IMR-90 (cell line): ENCODE measurements around the gene ADCY2. TPM values are rescaled to one million over a fixed set of nuclear protein-coding genes. Genes with fewer than 3 reads are reported as not detected.

Experiments used
- ATAC-seq: fragments of 200-7000 bp; cut with Tn5 transposase; 2 replicates; pipeline ENCODE4 v1.9.1; 2020; ENCODE audit warnings: low read depth, mild to moderate bottlenecking, moderate library complexity
- BruUV-seq: library from RNA; stranded (reverse); fragments of 400-500 nt; replicated peaks from 2 replicates; lab custom pipeline; 2021; lab: Mats Ljungman, UMichigan
- CTCF ChIA-PET: fragments of 300-600 bp; formaldehyde crosslinking; extraction: SDS; loops from one replicate; lab custom pipeline; 2021; ENCODE audit warnings: antibody characterized with exemption; lab: Yijun Ruan, JAX
- POLR2A ChIA-PET: fragments of 300-600 bp; sonication (Branson Sonifier 250); formaldehyde crosslinking; loops from one replicate; lab custom pipeline; 2022; ENCODE audit warnings: antibody characterized with exemption; ENCODE audit not compliant: unreplicated experiment; lab: Charles Lee
- DNase-seq: peaks from one replicate; pipeline ENCODE4 v3.0.0; 2013
- H2AFZ ChIP-seq: replicated peaks from 2 replicates; pipeline ENCODE3; 2013; ENCODE audit warnings: low read length, mild to moderate bottlenecking; ENCODE audit not compliant: poor library complexity
- H2AK5ac ChIP-seq: 2 replicates; pipeline ENCODE4 v1.6.1; 2013; ENCODE audit warnings: low read depth, low read length, inconsistent platforms
- H2AK9ac ChIP-seq: replicated peaks from 2 replicates; pipeline ENCODE3; 2013; ENCODE audit warnings: mild to moderate bottlenecking, low read depth, low read length, moderate library complexity; ENCODE audit not compliant: poor library complexity
- H2BK120ac ChIP-seq: 2 replicates; pipeline ENCODE4 v1.6.1; 2013; ENCODE audit warnings: low read depth, low read length, inconsistent platforms
- H2BK15ac ChIP-seq: 3 replicates; pipeline ENCODE4 v1.6.1; 2013; ENCODE audit warnings: low read depth, low read length, inconsistent platforms
- H2BK20ac ChIP-seq: 2 replicates; pipeline ENCODE4 v1.6.1; 2013; ENCODE audit warnings: low read depth, mild to moderate bottlenecking, inconsistent platforms, low read length, moderate library complexity
- H2BK5ac ChIP-seq: 2 replicates; pipeline ENCODE4 v1.6.1; 2013; ENCODE audit warnings: mild to moderate bottlenecking, low read depth, low read length, inconsistent platforms; ENCODE audit not compliant: poor library complexity, severe bottlenecking
- H3K14ac ChIP-seq: replicated peaks from 2 replicates; pipeline ENCODE4 v1.6.1; 2013; ENCODE audit warnings: low read depth, low read length, inconsistent platforms
- H3K18ac ChIP-seq: 2 replicates; pipeline ENCODE4 v1.6.1; 2013; ENCODE audit warnings: low read depth, low read length, control low read depth
- H3K23ac ChIP-seq: 2 replicates; pipeline ENCODE4 v1.6.1; 2013; ENCODE audit warnings: low read depth, low read length, inconsistent platforms
- H3K27ac ChIP-seq: 2 replicates; pipeline ENCODE4 v1.5.1; 2013; ENCODE audit warnings: mild to moderate bottlenecking, control low read depth, low read length; ENCODE audit not compliant: insufficient read depth
- H3K27me3 ChIP-seq: 2 replicates; pipeline ENCODE4 v1.6.1; 2013; ENCODE audit warnings: low read length; ENCODE audit not compliant: control insufficient read depth, insufficient read depth
- H3K36me3 ChIP-seq: 2 replicates; pipeline ENCODE4 v1.6.1; 2013; ENCODE audit warnings: low read length, mixed read lengths; ENCODE audit not compliant: control insufficient read depth, insufficient read depth
- H3K4ac ChIP-seq: 2 replicates; pipeline ENCODE4 v1.6.1; 2013; ENCODE audit warnings: low read depth, low read length, inconsistent platforms
- H3K4me1 ChIP-seq: 2 replicates; pipeline ENCODE4 v1.6.1; 2013; ENCODE audit warnings: low read length, mixed read lengths; ENCODE audit not compliant: control insufficient read depth, insufficient read depth
- H3K4me2 ChIP-seq: 2 replicates; pipeline ENCODE4 v1.6.1; 2013; ENCODE audit warnings: low read depth, mild to moderate bottlenecking, control low read depth, low read length, moderate library complexity
- H3K4me3 ChIP-seq: 2 replicates; pipeline ENCODE4 v1.5.1; 2013; ENCODE audit warnings: low read depth, mild to moderate bottlenecking, control low read depth, low read length, moderate library complexity; ENCODE audit not compliant: insufficient read depth
- H3K56ac ChIP-seq: 2 replicates; pipeline ENCODE4 v1.6.1; 2013; ENCODE audit warnings: low read length, inconsistent platforms; ENCODE audit not compliant: insufficient read depth; ENCODE audit errors: extremely low read depth
- H3K79me1 ChIP-seq, 2 experiments: 2 replicates each; pipeline ENCODE4 v1.6.1; 2013; ENCODE audit warnings: low read length in 2 of 2, inconsistent platforms in 1 of 2, low read depth in 1 of 2
- H3K9ac ChIP-seq: 2 replicates; pipeline ENCODE4 v1.6.1; 2013; ENCODE audit warnings: low read depth, low read length, control low read depth
- H3K9me1 ChIP-seq: 2 replicates; pipeline ENCODE4 v1.6.1; 2013; ENCODE audit warnings: low read length, inconsistent platforms; ENCODE audit not compliant: insufficient read depth
- H3K9me3 ChIP-seq: 2 replicates; pipeline ENCODE4 v1.6.1; 2013; ENCODE audit warnings: low read length; ENCODE audit not compliant: control insufficient read depth, insufficient read depth
- H4K20me1 ChIP-seq: 2 replicates; pipeline ENCODE4 v1.6.1; 2013; ENCODE audit warnings: low read length, inconsistent platforms; ENCODE audit not compliant: insufficient read depth
- H4K5ac ChIP-seq: 2 replicates; pipeline ENCODE4 v1.6.1; 2013; ENCODE audit warnings: mild to moderate bottlenecking, low read depth, low read length, control low read depth
- H4K8ac ChIP-seq, 2 experiments: 2 replicates each; pipeline ENCODE4 v1.6.1; 2013; ENCODE audit warnings: low read depth in 2 of 2, low read length in 2 of 2, control low read depth in 1 of 2, inconsistent platforms in 1 of 2
- H4K91ac ChIP-seq: 2 replicates; pipeline ENCODE4 v1.6.1; 2013; ENCODE audit warnings: low read depth, low read length, inconsistent platforms; ENCODE audit not compliant: insufficient read depth
- CEBPB ChIP-seq: IDR thresholded peaks from 2 replicates; pipeline ENCODE4 v1.6.1; 2012; ENCODE audit warnings: low read depth, low read length, improper control_type of control experiment
- FOS ChIP-seq: fragments of 150-350 bp; IDR thresholded peaks from 2 replicates; pipeline ENCODE4 v1.6.1; 2016; ENCODE audit warnings: low read depth, low read length
- RAD21 ChIP-seq: IDR thresholded peaks from 2 replicates; pipeline ENCODE4 v1.6.1; 2012; ENCODE audit warnings: low read length, improper control_type of control experiment
- RFX5 ChIP-seq: IDR thresholded peaks from 2 replicates; pipeline ENCODE4 v1.8.0; 2012; ENCODE audit warnings: low read depth, mild to moderate bottlenecking, low read length, moderate library complexity
- SMC3 ChIP-seq: fragments of 150-350 bp; IDR thresholded peaks from 2 replicates; pipeline ENCODE4 v1.6.1; 2016; ENCODE audit warnings: low read depth, mild to moderate bottlenecking, antibody characterized with exemption, low read length, moderate library complexity
- WGBS, 2 experiments: methylation state at CpG; one replicate each; pipeline versions ENCODE4 v1.1.5 to v1.1.7; 2013; ENCODE audit warnings: missing lambda C conversion rate in 2 of 2; ENCODE audit not compliant: insufficient read length in 1 of 2; ENCODE audit errors: extremely low coverage in 2 of 2; 5-methylcytosine and 5-hydroxymethylcytosine counted together
- dilution Hi-C: fragments of 300-500 bp; cut with HindIII; formaldehyde crosslinking; loops from one replicate; pipeline ENCODE4 v1.14.3; 2018; ENCODE audit warnings: low sequenced_read_pairs; ENCODE audit not compliant: unreplicated experiment
- in situ Hi-C: fragments of 300-500 bp; cut with MboI; formaldehyde crosslinking; loops from 3 replicates; pipeline ENCODE4 v1.14.3; 2019; ENCODE audit warnings: low sequenced_read_pairs, inconsistent platforms, mixed read lengths
- intact Hi-C: fragments of 100-400 bp; cut with micrococcal nuclease; formaldehyde crosslinking; loops from 2 replicates; pipeline ENCODE4 v1.10.0; 2022
- polyA plus RNA-seq, 3 experiments: library from polyadenylated mRNA; depleted of rRNA; stranded (reverse); fragments of >200 nt; gene quantifications; 2 replicates each; pipeline ENCODE4 v1.2.3, GENCODE V29; 2012; ENCODE audit warnings: low replicate concordance in 1 of 3
- total RNA-seq: library from RNA; depleted of rRNA; stranded (reverse); fragments of >200 nt; gene quantifications from 2 replicates; pipeline ENCODE4 v1.2.3, GENCODE V29; 2012
- TF ChIP-seq, protein P1 (sequence below): fragments of 150-350 bp; IDR thresholded peaks from 2 replicates; pipeline ENCODE4 v1.6.1; 2016; ENCODE audit warnings: low read depth, mild to moderate bottlenecking, low read length, moderate library complexity, borderline replicate concordance
- TF ChIP-seq, protein P2 (sequence below): conservative IDR thresholded peaks from 2 replicates; pipeline ENCODE4 v1.5.1; 2012; ENCODE audit warnings: mild to moderate bottlenecking, low read depth, low read length, improper control_type of control experiment

The ADCY2 gene
- total and polyA plus RNA-seq, 2 of the 4 experiments (the other 2 are of a cell fraction), result not detected

DNA sequence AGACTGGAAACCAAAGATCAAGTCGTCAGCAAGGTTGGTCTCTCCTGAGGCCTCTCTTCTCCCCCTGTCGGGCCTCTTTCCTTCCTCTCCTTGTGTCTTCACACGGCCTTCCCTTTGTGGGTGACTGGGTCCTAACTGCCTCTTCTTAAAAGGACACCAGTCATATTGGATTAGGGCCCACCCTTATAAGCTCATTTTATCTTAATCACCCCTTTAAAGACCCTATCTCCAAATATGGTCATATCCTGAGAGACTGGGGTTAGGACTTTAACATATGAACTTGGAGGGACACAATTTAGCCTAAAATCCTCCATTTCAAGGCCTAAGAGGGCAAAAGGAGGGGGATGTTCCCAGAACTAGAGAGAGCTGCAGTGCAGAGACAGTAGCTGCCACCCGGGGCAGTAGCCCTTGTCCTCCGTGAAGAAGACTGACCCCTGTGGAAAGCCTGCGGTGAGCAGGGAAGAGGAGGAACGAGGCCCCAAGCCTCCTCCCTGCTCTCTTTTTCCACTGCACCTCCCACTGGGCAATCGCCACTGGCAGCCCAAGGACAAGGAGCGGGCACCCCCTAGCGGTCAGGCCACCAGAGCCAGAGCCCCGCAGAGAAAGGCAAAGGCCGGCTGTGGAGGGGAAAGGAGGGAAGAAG, 420.1 kb downstream of the ADCY2 start:
- Histone ChIP-seq H2AK9ac (no peak overlapping the region), H2BK5ac (no peak overlapping the region), H3K14ac (no peak overlapping the region), H2AFZ (peak overlapping the region; percentile 82), H3K23ac (no peak overlapping the region), H2AK5ac (no peak overlapping the region), H3K4ac (no peak overlapping the region), H2BK15ac (no peak overlapping the region), H3K9me3 (no peaks in the 10 kb centered on the region), H3K27ac (no peak overlapping the region), H3K4me1 (no peaks in the 10 kb centered on the region), H2BK20ac (no peak overlapping the region), H3K56ac (no peak overlapping the region), H3K4me2 (peak overlapping the region; percentile 43; the same call in 1 of the 2 replicates), H3K9me1 (no peaks in the 10 kb centered on the region), H4K5ac (no peak overlapping the region), H4K20me1 (no peaks in the 10 kb centered on the region), H4K8ac (no peak overlapping the region), H3K36me3 (no peaks in the 10 kb centered on the region), H3K18ac (no peak overlapping the region), H3K27me3 (no peaks in the 10 kb centered on the region), H3K4me3 (no peak overlapping the region), H2BK120ac (no peak overlapping the region), H3K79me1 (no peaks in the 10 kb centered on the region), H3K9ac (no peak overlapping the region), H4K91ac (no peak overlapping the region)
- ATAC-seq (peak; percentile 98), DNase-seq (peak; percentile 39)
- TF ChIP-seq FOS (no peak), RFX5 (no peak), CEBPB (no peak), RAD21 (peak; percentile 57), SMC3 (peak; percentile 33; the same call in 1 of the 2 replicates)
- TF ChIP-seq, protein P1, sequence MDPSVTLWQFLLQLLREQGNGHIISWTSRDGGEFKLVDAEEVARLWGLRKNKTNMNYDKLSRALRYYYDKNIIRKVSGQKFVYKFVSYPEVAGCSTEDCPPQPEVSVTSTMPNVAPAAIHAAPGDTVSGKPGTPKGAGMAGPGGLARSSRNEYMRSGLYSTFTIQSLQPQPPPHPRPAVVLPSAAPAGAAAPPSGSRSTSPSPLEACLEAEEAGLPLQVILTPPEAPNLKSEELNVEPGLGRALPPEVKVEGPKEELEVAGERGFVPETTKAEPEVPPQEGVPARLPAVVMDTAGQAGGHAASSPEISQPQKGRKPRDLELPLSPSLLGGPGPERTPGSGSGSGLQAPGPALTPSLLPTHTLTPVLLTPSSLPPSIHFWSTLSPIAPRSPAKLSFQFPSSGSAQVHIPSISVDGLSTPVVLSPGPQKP, result no peak
- TF ChIP-seq, protein P2, sequence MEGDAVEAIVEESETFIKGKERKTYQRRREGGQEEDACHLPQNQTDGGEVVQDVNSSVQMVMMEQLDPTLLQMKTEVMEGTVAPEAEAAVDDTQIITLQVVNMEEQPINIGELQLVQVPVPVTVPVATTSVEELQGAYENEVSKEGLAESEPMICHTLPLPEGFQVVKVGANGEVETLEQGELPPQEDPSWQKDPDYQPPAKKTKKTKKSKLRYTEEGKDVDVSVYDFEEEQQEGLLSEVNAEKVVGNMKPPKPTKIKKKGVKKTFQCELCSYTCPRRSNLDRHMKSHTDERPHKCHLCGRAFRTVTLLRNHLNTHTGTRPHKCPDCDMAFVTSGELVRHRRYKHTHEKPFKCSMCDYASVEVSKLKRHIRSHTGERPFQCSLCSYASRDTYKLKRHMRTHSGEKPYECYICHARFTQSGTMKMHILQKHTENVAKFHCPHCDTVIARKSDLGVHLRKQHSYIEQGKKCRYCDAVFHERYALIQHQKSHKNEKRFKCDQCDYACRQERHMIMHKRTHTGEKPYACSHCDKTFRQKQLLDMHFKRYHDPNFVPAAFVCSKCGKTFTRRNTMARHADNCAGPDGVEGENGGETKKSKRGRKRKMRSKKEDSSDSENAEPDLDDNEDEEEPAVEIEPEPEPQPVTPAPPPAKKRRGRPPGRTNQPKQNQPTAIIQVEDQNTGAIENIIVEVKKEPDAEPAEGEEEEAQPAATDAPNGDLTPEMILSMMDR, result peak; percentile 64
- dilution Hi-C loops (no loop called here), in situ Hi-C loops (no loop called here), intact Hi-C loops (loop anchor here (5.0 kb wide), 1 partner anchor 1049 kb away; no protein-coding TSS in a partner anchor)
- no TSS peak for BruUV-seq
- ChIA-PET POLR2A (no interaction called here), CTCF (interaction anchor here (0.7 to 0.8 kb wide), 2 partner anchors 18 to 839 kb away, joined by 3 to 5 read pairs; no protein-coding TSS in a partner anchor)
- WGBS, 2 experiments, result no CpG with 5 or more reads among the region's 12 CpGs
